Activated CD8-positive, alpha-beta memory T cell treated with anti-CD3 and anti-CD28 coated beads, Interleukin-2, amount 50 U/mL, for 24 hours (primary cell): Measurements from ENCODE around the gene TRIM7.
A peak's percentile ranks its signal among the peaks of the same experiment; 100 is the strongest.
"Not testable (repeated sequence)": the region's sequence is repeated elsewhere in the genome, so short reads cannot be mapped to it uniquely, and the experiment has no call there.

Experiments used
- DNase-seq: peaks from one replicate; pipeline ENCODE4 v3.0.0-alpha.2; 2020; ENCODE audit errors: extremely low read depth

The TRIM7 gene

GRCh38 chr5:181212934-181213333, 7.9 kb upstream of the TRIM7 start:
- no peak for DNase-seq

GRCh38 chr5:181212080-181212479, 7.1 kb upstream of the TRIM7 start:
- no peak for DNase-seq

GRCh38 chr5:181211208-181211607, 6.2 kb upstream of the TRIM7 start:
- no peak for DNase-seq

- DNase-seq = not testable (repeated sequence)
Observed at GRCh38 chr5:181210698-181211097, 5.7 kb upstream of the TRIM7 start.

GRCh38 chr5:181210148-181210547, 5.2 kb upstream of the TRIM7 start:
- not testable (repeated sequence) for DNase-seq

- DNase-seq = not testable (repeated sequence)
Observed at GRCh38 chr5:181209006-181209405, 4.0 kb upstream of the TRIM7 start.

- no peak for DNase-seq
Observed at GRCh38 chr5:181207960-181208253, 2.9 kb upstream of the TRIM7 start.

- DNase-seq = peak; percentile 84
Observed at GRCh38 chr5:181207214-181207959, 2.4 kb upstream of the TRIM7 start.

GRCh38 chr5:181205761-181206649, 1.0 kb upstream of the TRIM7 start:
- DNase-seq = no peak

- no peak for DNase-seq
Observed at GRCh38 chr5:181204113-181204825, 727 bp downstream of the TRIM7 start.

GRCh38 chr5:181203777-181204112, 1.3 kb downstream of the TRIM7 start:
- no peak for DNase-seq

- DNase-seq = no peak
Observed at GRCh38 chr5:181203093-181203711, 1.8 kb downstream of the TRIM7 start.

- no peak for DNase-seq
Observed at GRCh38 chr5:181200816-181201215, 4.2 kb downstream of the TRIM7 start.

GRCh38 chr5:181199881-181200638, 4.9 kb downstream of the TRIM7 start:
- no peak for DNase-seq

GRCh38 chr5:181198905-181199519, 6.0 kb downstream of the TRIM7 start:
- DNase-seq = no peak

GRCh38 chr5:181198106-181198685, 6.8 kb downstream of the TRIM7 start:
- DNase-seq = no peak

- no peak for DNase-seq
Observed at GRCh38 chr5:181197326-181197951, 7.6 kb downstream of the TRIM7 start.

GRCh38 chr5:181195249-181195761, 9.7 kb downstream of the TRIM7 start:
- no peak for DNase-seq

- no peak for DNase-seq
Observed at GRCh38 chr5:181194489-181195248, 10.3 kb downstream of the TRIM7 start.
